Motor neuron (in vitro differentiated cells): ENCODE data around the gene BABAM2. TPM values are rescaled to one million over a fixed set of nuclear protein-coding genes. Genes with fewer than 3 reads are reported as not detected.

Experiments used
- ATAC-seq, 8 experiments: fragments of 200-7000 bp; cut with Tn5 transposase; replicated peaks in 6 of 8; 2 replicates each; pipeline ENCODE4 v1.8.0; 2021; ENCODE audit warnings: mild to moderate bottlenecking in 8 of 8, moderate library complexity in 8 of 8
- H3K27ac ChIP-seq, 2 donors: fragments of 250-450 bp; sonication (Bioruptor Pico); 2 replicates each; pipeline ENCODE4 v1.9.0; 2021; ENCODE audit warnings: antibody characterized with exemption in 2 of 2, mild to moderate bottlenecking in 2 of 2, moderate library complexity in 1 of 2
- H3K4me1 ChIP-seq, 2 donors: fragments of 250-450 bp; sonication (Bioruptor Pico); replicated peaks in 1 of 2; 2 replicates each; pipeline ENCODE4 v1.6.1; 2021; ENCODE audit warnings: antibody characterized with exemption in 2 of 2, mild to moderate bottlenecking in 2 of 2, moderate library complexity in 1 of 2
- H3K4me3 ChIP-seq, 5 donors: fragments of 250-450 bp; sonication (Bioruptor Pico); 2 replicates each; pipeline ENCODE4 v1.9.0; 2021; ENCODE audit warnings: antibody characterized with exemption in 5 of 5, mild to moderate bottlenecking in 5 of 5, moderate library complexity in 4 of 5
- WGBS, 10 experiments: fragments of 450-650 bp; shearing (Covaris generic); methylation state at CpG; one replicate each; pipeline ENCODE4 v1.0.0; 2022; 5-methylcytosine and 5-hydroxymethylcytosine counted together
- in situ Hi-C, 9 experiments: fragments of 400-800 bp; cut with MboI; loops; one replicate each; pipeline ENCODE4 v1.15.0; 2021; ENCODE audit warnings: low sequenced_read_pairs in 9 of 9, low pct_unique_long_range_greater_than_20kb in 2 of 9; ENCODE audit not compliant: unreplicated experiment in 9 of 9
- total RNA-seq, 8 experiments: library from RNA; unstranded; fragments of 300-600 nt; gene quantifications; 2 replicates each; pipeline versions ENCODE4 v1.2.3 to v1.2.4, GENCODE V29; 2022

The BABAM2 gene
- total RNA-seq, 8 experiments from 2014 or later, result 16.4 to 110 (median 36.4) TPM

DNA sequence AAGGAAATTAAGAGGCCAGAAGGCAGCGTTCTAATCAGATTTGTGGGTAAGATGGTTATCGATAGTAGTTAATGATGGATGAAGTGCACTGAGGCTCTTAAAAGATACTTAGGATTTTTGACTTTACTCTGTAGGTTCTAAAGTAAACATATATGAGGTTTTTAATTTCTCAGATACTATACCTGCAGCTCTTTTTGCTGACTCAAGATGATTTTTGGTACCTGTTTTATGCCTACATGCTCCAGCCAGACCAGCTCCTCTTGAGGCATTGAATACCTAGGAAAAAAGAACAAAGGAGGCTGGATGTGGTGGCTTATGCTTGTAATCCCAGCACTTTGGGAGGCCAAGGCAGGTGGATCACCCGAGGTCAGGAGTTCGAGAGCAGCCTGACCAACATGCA lies 260.5 kb downstream of the BABAM2 start:
- Histone ChIP-seq H3K4me3 (no peak overlapping the region), H3K4me1 (no peaks in the 10 kb centered on the region), H3K27ac (no peak overlapping the region)
- no peak for ATAC-seq
- 92 to 100% (median 100%) methylated on average over 1 to 4 of the region's 4 CpGs; no CpG with 5 or more reads in 4 of the 10 experiments for WGBS, 10 experiments
- in situ Hi-C loops, result no loop called here

DNA sequence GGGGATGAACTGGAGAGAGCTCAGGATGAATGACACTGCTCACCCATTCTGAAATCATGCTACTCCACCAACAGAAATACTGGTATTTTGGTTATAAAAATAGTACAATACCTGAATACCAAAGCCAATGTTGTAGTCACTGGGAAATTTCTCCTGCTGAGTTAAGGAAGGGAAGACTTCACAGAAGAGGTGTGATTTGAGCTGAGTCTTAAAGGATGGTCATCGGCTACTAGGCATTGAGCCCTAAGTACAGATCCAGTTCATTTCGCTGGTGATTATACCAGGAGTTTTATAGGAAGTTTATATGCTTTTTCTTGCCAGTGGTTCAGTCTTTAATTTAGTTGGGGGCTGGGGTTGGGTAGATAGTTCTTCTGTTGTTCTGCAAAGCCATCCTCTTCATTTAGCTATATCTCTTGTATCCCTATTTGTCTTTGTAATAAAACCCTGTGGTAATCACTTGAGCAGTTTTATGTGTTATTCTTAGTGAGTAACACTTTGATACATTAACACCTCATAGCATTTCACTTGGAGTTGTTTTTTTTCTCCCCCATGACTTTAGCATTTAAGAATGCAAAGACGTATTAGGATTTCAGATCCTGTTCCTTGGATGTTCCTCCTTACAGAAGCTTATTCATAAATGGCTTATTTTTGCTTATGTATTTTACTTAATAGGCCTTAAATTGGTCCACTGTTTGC lies 262.2 kb downstream of the BABAM2 start:
- H3K4me1 ChIP-seq, result no peaks in the 10 kb centered on the region
- ATAC-seq, result no peak
- H3K4me3 ChIP-seq, result no peak overlapping the region
- no peak overlapping the region for H3K27ac ChIP-seq
- WGBS, 10 experiments, result 57 to 100% (median 90%) methylated on average over 1 to 3 of the region's 3 CpGs; no CpG with 5 or more reads in 1 of the 10 experiments
- in situ Hi-C loops, result no loop called here

DNA sequence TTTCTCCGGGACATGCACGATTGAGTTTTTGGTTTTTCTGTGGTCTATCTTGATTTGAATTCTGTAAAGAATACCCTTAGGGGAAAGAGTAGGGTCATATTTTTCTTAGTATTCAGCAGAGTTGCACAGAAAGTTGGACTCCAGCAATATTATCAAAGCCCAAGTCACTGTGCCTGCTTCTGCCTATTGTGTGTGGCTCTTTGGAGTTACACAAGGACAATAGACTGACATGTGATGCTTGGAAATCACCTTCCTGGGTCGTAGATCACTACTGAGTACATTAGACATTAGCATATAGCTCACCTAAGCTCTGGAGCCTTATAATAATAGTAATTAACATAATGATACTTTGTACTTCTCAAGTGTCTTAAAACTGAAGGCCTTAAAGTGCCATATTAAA lies 263.3 kb downstream of the BABAM2 start:
- no peak overlapping the region for H3K27ac ChIP-seq
- no peak for ATAC-seq
- 29 to 100% (median 69%) methylated on average over 1 to 3 of the region's 3 CpGs; no CpG with 5 or more reads in 1 of the 10 experiments for WGBS, 10 experiments
- no peak overlapping the region for H3K4me3 ChIP-seq
- H3K4me1 ChIP-seq, result no peaks in the 10 kb centered on the region
- in situ Hi-C loops, result no loop called here

DNA sequence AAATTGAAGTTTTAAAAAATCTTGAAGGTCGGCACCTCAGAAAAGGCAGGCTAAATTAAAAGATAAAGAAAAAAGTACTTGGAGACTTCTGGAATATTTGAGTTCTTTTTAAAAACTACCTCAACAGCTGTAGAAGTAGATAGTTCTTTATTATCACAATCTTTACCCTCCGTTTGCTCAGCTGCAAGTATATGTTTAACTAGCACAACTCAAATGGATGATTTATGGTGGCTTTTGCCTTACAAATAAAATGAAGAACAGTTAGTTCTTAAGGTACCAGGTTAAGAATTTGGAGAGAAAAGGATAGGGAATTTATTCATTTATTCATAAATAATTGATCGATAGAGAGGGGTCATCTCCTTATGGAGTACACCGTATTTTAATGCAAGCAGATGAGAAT lies 264.6 kb downstream of the BABAM2 start:
- Histone ChIP-seq H3K4me3 (no peak overlapping the region), H3K27ac (no peak overlapping the region), H3K4me1 (no peaks in the 10 kb centered on the region)
- ATAC-seq, result peak in 1 of 8 experiments; percentile 41
- in situ Hi-C loops, result no loop called here
- 80 to 100% (median 90%) methylated on average over 3 to 4 of the region's 4 CpGs for WGBS, 10 experiments

DNA sequence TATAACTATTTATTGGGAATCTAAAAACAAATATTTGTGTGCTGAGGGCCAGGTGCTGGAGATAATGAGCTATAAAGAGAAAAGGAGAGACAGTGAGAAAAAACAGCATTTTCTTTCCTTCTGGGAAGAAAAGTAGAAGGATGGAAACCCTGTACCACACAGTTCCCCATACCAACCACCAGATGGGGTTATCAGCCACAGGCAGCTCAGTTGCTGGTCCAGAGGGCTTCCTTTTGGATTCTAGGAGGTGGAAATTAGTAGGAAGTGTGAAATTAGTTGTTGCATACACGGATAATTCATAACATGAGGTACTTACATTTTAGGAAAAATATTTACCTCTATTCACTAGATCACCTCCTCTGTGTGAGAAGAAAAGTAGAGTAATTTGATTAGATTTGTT lies 265.1 kb downstream of the BABAM2 start:
- WGBS, 10 experiments, result 0 to 83% (median 50%) methylated on average over 1 of the region's 1 CpG; no CpG with 5 or more reads in 3 of the 10 experiments
- no peak for ATAC-seq
- Histone ChIP-seq H3K27ac (no peak overlapping the region), H3K4me1 (no peaks in the 10 kb centered on the region), H3K4me3 (no peak overlapping the region)
- in situ Hi-C loops, result no loop called here

DNA sequence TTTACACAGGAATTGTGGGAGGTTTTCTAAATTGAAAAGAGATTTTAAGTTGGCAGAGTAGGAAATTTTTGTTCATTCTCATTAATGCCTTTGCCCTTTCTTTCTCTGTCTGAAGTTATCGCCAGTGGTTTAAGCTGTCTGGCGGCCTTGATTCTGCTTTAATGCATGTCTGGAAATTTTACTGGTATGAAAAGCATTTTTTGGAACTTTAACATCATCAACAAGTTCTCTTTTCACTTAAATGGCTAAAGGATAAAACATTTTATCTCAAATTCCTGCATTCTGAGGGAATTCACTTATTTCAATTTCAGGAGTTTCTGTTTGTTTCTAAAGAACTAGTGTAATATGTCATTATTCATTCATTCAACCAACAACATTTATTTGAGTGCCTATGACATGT lies 268.3 kb downstream of the BABAM2 start:
- Histone ChIP-seq H3K27ac (no peak overlapping the region), H3K4me3 (no peak overlapping the region), H3K4me1 (no peaks in the 10 kb centered on the region)
- ATAC-seq, result no peak
- in situ Hi-C loops, result no loop called here
- 60 to 100% (median 92%) methylated on average over 1 to 2 of the region's 2 CpGs; no CpG with 5 or more reads in 1 of the 10 experiments for WGBS, 10 experiments

DNA sequence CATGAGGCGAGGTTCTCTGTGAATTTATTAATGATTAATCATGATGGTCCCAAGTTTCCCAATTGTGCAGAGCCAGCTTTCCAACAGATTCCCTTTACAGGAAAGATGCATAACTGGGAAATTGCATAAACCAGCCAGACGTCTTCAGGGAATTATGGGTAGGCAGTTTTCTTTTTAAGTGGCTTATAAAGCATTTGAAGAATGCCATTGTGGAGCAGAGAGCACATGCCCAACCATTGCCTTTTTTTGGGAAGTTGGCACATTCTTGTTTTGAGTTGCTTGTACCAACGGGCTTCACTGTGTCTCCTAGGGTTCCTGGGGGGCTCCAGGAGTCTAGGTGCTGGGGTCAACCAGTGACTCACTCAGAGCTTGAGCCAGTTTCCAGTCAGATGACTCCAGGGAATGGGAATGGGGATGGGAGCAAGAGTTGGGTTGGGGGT lies 270.5 kb downstream of the BABAM2 start:
- ATAC-seq, result peak in 3 of 8 experiments; percentile 10 to 24 (median 11)
- Histone ChIP-seq H3K4me3 (no peak overlapping the region), H3K27ac (no peak overlapping the region), H3K4me1 (no peaks in the 10 kb centered on the region)
- WGBS, 10 experiments, result 20 to 100% (median 63%) methylated on average over 1 to 3 of the region's 3 CpGs; no CpG with 5 or more reads in 1 of the 10 experiments
- in situ Hi-C loops, result no loop called here

DNA sequence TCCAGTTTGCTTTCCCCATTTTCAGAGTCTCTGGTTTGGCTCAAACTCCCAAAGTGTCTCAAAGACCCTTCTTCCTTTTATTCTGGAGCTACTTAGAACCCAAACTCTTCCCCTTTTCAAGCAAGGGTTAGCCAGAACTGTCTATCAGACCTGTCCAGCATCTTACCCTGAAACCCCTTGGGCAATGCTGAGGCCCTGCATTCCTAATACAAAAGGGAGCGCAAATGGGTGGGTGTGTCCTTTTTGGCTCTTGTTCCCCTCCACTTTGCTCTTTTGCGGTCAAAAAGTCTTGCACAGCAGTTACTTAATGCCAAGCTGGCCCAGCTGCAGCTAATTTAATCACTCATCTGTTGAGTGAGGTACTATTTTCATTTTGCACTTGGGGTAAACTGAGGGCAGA lies 270.9 kb downstream of the BABAM2 start:
- in situ Hi-C loops, result no loop called here
- H3K27ac ChIP-seq, result no peak overlapping the region
- H3K4me1 ChIP-seq, result no peaks in the 10 kb centered on the region
- 10 to 92% (median 79%) methylated on average over 1 to 2 of the region's 2 CpGs; no CpG with 5 or more reads in 3 of the 10 experiments for whole genome bisulfite sequencing, 10 experiments
- no peak overlapping the region for H3K4me3 ChIP-seq
- peak in 3 of 8 experiments; percentile 27 to 52 (median 38) for ATAC-seq

DNA sequence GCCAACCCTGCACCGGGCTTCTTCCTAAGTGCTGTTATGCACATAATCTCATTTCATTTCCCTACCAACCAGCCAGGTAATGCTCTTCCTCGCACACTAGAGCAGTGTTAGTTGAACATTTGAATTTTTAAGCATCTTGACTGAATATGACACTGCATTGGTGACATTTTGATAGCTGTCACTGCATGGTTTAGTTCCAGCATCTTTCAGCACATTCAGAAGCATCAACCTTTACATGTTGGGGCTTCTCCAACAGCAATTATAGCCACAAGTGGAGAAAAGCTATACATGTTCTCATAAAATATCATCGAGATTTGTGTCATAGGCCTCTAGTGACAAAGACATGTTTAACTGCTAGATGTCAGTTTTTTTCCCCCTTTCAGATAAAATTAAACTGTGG lies 272.0 kb downstream of the BABAM2 start:
- H3K4me1 ChIP-seq, result no peaks in the 10 kb centered on the region
- in situ Hi-C loops, result no loop called here
- 62 to 100% (median 97%) methylated on average over 1 to 3 of the region's 3 CpGs for WGBS, 10 experiments
- no peak for ATAC-seq
- H3K27ac ChIP-seq, result no peak overlapping the region
- H3K4me3 ChIP-seq, result no peak overlapping the region

DNA sequence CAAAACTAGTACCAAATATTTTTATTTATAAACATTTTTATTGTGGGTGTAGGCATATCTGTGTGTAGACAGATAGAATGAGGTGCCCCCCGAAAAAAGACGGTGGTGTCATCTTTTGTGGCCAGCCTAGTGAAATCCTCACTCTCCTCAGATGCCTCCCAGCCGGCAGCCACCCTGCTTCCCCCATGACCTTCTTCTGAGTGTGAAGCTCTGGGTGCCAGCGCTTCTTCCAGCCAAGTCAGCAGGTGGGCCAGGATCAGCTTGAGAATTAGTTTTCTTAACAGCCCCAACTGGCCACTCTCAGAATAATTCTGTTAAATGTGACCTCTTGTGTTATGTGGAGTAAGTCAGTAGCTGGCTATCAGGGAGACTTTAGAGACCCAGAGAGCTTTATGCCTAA lies 272.5 kb downstream of the BABAM2 start:
- no peak for ATAC-seq
- 40 to 100% (median 85%) methylated on average over 1 to 4 of the region's 4 CpGs; no CpG with 5 or more reads in 2 of the 10 experiments for WGBS, 10 experiments
- H3K4me3 ChIP-seq, result no peak overlapping the region
- no peak overlapping the region for H3K27ac ChIP-seq
- in situ Hi-C loops, result no loop called here
- no peaks in the 10 kb centered on the region for H3K4me1 ChIP-seq

DNA sequence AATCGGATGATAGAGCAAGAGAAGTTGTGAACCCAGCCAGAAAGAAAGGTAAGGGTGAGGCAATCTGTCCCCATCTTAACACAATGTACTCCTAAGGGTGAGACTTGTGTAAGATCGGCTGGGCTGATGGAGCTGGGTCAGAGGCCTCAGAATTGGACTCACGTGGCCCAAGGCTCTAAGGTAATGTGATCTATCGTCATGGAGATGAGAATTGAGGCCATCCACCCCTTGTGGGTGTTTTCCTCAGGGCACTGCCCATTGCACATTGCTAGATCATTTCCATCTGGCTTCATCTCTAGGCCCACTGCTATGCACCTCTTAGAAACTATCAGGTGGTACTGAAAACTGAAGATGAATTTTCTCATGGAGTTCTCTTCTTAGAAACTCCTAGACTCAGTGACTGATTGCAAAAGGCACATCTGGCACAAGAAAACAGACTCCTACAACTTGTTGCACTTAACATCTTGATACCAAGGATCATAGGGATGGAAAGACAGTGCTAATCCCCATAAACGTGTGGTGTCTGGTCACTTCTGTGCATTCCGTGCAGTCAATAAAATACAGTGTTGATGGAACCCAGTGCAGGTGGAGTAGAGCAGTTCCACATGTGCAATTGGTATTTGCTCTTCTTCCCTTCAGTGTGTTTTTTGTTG lies 273.2 kb downstream of the BABAM2 start:
- Histone ChIP-seq H3K4me3 (no peak overlapping the region), H3K4me1 (no peaks in the 10 kb centered on the region), H3K27ac (no peak overlapping the region)
- 42 to 100% (median 100%) methylated on average over 1 to 5 of the region's 6 CpGs; no CpG with 5 or more reads in 3 of the 10 experiments for whole genome bisulfite sequencing, 10 experiments
- in situ Hi-C loops, result no loop called here
- ATAC-seq, result peak in 3 of 8 experiments; percentile 37 to 71 (median 63)

DNA sequence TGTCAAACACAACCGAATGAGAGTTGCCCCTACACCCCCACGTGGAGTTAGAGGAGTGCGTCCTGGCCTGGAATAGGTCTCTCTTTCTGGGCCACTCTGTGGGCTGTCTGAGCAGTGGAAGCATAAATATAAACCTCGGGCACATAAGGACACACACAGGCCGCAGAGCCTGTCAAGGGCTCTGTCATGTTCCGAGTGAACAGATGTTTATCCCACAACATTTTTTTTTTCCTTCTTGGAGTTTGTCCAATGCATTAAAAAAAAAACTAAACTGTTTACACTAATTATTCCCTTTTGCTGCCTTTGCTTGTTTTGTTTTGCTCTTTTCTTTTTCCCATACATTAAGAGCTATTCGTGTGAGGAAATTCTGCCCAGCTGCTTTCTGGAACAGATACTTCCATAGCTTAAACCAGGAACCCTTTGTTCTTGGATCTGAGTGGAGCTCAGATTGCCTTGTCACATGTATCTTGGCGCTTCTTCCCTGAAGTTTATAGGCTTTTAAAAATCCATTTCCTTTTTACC lies 273.8 kb downstream of the BABAM2 start:
- peak in 4 of 8 experiments; percentile 45 to 60 (median 54) for ATAC-seq
- Histone ChIP-seq H3K4me3 (no peak overlapping the region), H3K27ac (no peak overlapping the region), H3K4me1 (no peaks in the 10 kb centered on the region)
- in situ Hi-C loops, result no loop called here
- 13 to 88% (median 55%) methylated on average over 1 to 8 of the region's 8 CpGs for WGBS, 10 experiments

DNA sequence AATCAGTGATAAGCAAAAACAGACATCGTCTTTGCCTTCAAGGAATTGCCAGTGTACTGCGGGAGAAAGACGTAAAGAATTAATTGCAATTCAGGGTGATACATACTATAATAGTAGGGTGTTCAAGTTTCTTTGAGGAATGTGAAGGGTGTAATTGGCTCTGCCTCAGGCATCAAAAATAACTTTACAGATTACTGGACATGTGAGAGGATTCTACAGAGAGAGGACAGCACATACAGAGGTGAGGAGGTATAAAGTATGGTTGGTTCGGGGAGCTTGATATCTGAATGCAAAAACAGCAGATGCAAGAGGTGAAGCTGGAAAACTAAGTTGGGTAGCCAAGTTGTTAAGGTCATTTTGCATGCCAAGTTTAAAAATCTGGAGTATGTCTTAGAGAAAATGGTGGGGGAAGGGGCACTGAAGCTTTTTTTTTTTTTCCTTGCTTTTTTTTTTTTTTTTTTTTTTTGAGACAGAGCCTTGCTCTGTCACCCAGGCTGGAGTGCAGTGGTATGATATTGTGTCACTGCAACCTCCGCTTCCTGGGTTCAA lies 274.6 kb downstream of the BABAM2 start:
- no peak overlapping the region for H3K4me3 ChIP-seq
- WGBS, 10 experiments, result 57 to 100% (median 96%) methylated on average over 1 to 5 of the region's 5 CpGs; no CpG with 5 or more reads in 1 of the 10 experiments
- H3K27ac ChIP-seq, result no peak overlapping the region
- ATAC-seq, result no peak
- no peaks in the 10 kb centered on the region for H3K4me1 ChIP-seq
- in situ Hi-C loops, result no loop called here
